GM21447 (cell line): ENCODE measurements around the gene SPATA2.

ENCODE experiments used
- ATAC-seq: cut with Tn5 transposase; IDR thresholded peaks from one replicate; pipeline ENCODE4 v1.9.1; 2021; ENCODE audit not compliant: unreplicated experiment

SPATA2 gene

GRCh38 chr20:49936153-49937026 is 21.1 kb upstream of the SPATA2 start, which contains the start of gene RNF114:
Gene RNF114, plus strand, starts transcription at chr20:49936397. Its CDS starts 16 bp downstream, at chr20:49936413.
- ATAC-seq: peak; percentile 61

DNA sequence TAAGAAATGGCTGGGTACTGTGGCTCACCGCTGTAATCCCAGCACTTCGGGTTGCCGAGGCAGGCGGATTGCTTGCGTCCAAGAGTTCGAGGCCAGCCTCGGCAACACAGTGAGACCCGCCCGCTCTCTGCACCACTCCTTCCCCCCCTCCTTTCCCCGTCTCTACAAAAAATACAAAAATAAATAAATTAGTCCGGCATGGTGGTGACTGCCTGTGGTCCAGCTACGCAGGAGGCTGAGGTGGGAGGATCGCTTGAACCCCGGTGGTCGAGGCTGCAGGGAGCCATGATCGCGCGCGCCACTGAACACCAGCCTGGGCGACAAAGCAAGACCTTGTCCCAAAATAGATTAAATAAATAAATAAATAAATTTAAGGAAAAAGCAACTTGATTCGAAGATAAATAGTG is 20.4 kb upstream of the SPATA2 start:
- ATAC-seq: no peak

- ATAC-seq: no peak
Observed at GRCh38 chr20:49929142-49929494, 13.8 kb upstream of the SPATA2 start.

DNA sequence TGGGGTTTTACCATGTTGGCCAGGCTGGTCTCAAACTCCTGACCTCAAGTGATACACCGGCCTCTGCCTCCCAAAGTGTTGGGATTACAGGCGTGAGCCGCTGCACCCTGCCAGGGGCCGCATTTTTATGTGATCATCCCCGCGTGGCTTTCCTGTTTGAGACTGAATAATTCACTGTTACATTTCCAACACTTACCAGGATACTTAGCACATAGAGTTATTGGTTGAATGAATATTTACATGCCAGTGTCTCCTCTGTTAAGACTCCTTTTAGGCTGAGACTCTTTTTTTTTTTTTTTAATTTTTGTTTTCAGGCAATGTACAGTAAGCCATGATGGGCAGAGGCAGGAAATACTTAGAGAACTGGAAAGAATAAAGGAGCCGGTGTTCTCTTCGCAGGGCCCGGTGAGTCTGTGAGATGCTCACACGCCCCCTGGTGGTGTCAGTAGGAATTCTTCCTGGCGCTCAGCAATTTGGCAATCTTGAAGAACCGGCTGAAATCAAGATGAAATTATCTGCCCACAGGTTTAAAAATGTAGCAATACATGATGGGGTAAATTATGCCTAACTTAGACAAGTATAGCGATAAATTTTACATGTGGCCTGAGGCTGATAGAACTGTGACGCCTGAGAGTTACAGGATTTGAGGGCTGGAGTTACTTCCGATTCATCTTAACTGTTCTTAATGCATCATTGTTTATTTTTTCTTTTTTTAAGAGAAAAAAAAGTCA is 13.2 kb upstream of the SPATA2 start:
- no peak for ATAC-seq

GRCh38 chr20:49925901-49926454 is 10.6 kb upstream of the SPATA2 start:
- ATAC-seq: no peak

GRCh38 chr20:49924247-49924646 is 8.9 kb upstream of the SPATA2 start:
- ATAC-seq: no peak

DNA sequence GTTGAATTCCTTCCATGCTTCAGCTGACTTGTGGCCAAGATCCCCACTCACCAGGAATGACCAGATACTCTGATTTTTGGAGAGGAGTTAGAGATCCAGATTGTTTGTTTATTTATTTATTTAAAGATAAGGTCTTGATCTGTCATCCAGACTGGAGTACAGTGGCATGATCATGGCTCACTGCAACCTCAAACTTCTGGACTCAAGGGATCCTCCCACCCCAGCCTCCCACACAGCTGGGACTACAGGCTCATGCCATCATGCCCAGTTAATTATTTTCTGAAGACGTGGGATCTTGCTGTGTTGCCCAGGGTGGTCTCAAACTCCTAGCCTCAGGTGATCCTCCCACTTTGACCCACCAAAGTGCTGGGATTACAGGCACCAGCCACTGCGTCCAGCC is 4.1 kb upstream of the SPATA2 start:
- no peak for ATAC-seq

DNA sequence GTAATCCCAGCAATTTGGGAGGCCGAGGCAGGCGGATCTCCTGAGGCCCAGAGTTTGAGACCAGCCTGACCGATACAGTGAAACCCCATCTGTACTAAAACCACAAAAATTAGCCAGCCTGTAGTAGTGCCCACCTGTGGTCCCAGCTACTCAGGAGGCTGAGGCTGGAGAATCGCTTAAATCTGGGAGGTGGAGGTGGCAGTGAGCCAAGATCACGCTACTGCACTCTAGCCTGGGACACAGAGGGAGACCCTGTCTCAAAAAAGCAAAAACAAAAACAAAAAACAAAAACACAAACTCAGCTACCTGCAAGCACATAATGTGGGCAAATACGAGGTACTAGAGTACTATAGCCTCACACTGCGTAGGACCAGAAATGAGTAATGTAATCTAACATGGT is 3.7 kb upstream of the SPATA2 start:
- ATAC-seq: no peak

GRCh38 chr20:49918446-49918845 is 3.1 kb upstream of the SPATA2 start:
- ATAC-seq: no peak

- no peak for ATAC-seq
Observed at GRCh38 chr20:49916146-49917002, 1.0 kb upstream of the SPATA2 start.

DNA sequence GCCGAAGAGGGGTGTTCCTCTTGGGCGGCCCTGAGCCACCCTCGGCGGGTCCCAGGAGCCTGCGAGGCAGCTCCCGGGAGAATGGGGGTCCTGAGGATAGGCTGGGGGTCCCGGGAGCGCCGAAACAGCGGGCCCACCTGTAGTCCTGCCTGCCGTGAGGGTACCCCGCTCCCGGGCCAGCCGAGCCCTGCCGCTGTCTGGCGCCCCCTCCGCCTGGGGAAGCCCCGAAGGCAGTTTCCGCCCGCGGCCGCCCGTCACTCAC is 280 bp downstream of the SPATA2 start:
- no peak for ATAC-seq

DNA sequence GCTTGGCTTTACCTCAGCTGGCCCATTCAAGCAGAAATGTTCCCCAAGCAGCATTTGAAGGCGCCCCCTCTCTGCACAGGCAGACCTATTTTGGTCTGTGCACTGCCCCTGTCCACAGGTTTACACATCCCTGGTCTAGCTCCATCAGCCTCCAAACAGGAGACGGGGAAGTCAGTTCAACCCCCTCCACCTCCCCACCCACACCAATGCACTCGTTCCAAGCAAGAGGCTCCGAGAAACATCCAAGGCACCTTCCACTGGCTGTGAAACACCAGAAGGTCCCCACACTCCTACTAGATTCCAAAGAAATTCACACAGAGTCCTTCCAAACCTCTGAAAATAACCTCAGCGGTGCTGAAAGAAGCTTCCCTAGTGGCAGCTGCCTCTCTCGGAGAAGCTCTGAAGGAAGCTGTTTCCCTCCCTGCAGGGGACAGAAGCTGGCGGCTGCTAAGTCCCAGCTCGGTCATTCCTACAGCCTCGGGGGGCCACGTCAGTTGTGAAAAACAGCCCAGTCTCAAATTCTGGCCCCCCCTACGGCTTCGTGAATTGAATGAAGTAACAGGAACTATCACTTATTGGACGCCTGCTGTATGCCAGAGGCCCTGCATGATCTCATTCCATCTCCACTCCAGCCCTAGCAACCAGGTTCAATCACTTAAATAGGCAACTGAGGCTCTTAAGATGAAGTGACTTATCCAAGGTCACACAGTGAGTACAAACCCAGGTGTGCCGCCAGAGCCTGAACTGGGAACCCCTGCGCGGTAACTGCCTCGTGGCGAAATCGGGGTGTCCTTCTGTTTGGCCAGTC is 815 bp downstream of the SPATA2 start:
- ATAC-seq: peak; percentile 4

DNA sequence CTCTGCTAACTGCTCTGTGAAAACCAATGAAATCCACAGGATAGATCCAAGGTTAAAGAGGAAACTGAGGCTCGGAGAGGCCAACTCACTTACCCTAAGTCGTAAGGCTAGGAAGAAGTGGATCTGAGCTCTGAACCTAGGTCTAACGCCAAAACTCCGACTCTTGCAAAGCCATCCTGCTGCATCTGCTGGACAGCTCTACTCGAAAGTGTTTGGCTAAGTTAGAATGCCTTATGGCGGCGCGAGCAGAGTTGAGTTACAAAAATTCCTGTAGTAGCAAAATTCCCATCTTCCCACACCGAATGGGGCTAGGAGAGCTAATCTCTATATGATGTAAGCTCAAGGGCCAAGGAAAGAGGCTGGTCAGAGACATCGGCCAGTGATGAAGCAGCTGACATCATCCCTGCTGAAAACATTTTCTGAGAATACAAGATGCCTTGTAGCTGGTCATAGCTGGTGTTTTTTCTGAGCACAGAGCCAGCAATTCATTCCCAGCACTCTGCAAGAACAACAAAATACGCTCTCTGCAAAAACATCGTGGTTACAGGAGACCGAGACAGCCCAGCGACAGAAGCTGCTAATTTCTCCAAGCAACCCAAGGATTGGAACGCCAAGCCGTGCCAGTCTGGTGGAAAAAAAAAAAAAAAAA is 1.8 kb downstream of the SPATA2 start:
- ATAC-seq: no peak

GRCh38 chr20:49910340-49910706 is 5.0 kb downstream of the SPATA2 start:
- ATAC-seq: no peak

DNA sequence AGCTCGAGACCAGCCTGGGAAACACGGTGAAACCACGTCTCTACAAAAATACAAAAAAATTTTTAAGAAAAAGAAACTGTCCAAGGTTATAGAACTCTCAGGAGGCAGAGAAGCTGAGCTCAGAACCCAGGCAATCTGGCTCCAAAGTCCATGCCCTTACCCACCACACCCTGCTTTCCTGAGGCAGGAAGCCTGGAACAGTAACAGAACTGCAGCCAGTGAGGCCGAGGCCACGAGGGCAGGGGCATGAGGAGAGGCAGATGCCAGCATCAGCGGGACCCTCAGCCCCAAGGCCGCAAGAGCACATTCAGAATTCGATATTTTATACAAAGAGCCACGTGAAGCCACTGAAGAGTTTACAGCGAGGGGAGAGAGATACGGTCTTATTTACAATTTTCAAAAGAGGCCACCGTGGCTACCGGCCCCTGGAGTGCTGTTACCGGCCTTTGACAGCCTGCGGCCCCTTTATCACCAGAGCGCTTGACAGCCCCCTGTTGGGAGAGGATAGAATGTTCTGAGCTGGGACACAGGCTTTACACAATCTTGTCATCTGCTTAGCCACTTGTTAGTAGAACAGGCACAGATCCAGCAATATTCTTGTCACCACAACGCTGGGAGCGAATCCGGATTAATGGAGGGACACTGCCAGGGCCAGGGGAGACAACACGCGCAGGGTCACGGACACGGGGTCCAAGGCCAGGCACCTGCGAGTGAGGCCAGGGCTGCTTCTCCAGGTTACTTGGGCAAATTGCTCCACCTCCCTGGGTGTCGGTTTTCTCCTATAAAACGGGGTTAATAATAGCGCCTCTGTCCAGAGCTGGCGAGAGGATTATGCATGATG is 5.6 kb downstream of the SPATA2 start:
- ATAC-seq: no peak

GRCh38 chr20:49908258-49908565 is 7.1 kb downstream of the SPATA2 start:
- ATAC-seq: no peak

DNA sequence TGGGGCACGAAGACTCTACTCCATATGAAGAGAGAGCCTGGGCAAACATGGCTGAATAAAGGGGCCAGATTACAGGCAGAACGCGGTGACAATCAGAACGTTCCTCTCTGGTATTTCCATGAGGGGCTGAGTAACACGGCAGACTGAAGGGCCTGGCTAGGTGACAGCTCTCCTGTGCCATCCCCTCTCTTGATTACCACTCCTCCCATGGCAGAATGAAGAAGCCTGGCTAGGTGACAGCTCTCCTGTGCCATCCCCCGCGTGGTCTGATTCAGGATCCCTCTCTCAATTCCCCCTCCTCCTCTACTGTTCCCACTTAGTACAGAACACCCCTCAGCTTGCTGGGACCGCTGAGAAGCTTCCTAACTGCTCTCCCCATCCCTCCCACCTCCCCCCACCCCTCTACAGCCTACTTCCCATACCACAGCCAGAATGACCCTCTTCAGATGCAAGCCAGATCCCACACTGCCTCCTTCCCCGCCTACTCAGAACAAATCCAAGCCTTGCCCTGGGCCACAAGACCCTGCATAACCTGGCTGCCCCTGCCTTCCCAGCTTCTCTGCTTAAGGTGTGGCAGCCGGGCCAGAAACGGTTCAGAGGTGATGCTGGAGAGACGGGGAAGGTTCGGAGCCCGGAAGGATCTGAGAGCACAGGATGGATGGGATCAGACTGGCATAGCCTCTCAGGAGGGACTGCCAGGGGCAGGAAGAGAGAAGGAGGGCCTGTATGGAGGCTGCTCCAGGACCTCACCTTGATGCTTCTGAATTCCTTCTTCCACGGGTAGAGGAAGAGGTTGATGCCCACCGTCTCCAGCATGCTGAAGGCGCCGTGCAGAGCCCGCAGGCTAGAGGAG is 7.7 kb downstream of the SPATA2 start:
- ATAC-seq: no peak

- no peak for ATAC-seq
Observed at GRCh38 chr20:49906615-49907154, 8.6 kb downstream of the SPATA2 start.
